ENCODE results near the gene ABHD17C.

GRCh38 chr15:80685628-80686027 lies 9.5 kb upstream of the ABHD17C start:
- TF ChIP-seq POLR2A (IDR thresholded peaks at IDR 0.05) (no peak), CTCF (IDR thresholded peaks at IDR 0.05) (no peak)

Measured in transverse colon (tissue), 3 donors.